ENCODE data around the gene ARMH4. TPM values are rescaled to one million over a fixed set of nuclear protein-coding genes. Genes with fewer than 3 reads are reported as not detected.

The ARMH4 gene
- total RNA-seq, 4 donors from 2014 or later, result 4.6 to 11.8 (median 6.8) TPM

DNA sequence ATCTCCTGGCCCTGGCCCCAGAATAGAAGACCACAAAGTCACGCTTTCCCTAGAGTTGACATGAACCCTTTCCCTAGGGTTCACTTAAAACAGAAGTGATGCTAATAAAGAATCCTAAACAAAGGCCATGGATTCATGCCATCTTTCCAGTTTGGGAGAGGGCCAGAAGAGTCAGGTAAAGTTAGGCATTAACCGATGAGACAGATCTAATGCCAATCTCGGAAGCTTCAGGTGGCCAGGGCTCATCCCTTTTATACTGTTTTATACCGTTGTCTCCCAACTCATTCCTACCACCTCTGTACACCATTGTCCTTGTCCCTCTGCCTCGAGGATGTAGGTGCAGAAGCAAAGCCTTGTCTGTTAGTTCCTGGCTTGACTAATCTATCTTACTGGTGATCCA lies 25.1 kb upstream of the ARMH4 start:
- ATAC-seq, result no peak
- WGBS, 2 donors (ENCODE audit: low coverage in 1 of 2), result 71 to 79% methylated on average over 5 of the region's 5 CpGs

DNA sequence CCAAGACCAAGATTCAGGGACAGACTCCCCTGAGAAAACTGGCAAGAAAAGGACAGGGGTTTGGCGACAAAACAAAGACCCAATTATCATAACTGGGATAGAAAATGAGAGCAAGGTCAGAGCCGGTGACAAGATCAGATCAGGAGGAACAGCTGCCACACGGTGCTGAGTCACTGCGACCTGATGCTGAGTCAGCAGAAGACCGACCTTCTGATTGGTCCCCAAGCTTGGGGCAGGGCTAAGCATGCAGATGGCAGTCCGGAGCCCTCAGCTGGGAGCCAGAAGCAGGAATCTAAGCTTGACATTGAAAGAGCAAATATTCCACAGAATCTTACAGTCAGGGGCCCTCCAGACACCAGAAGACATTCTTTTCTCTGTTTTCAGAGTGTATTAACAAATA lies 19.1 kb upstream of the ARMH4 start:
- no peaks in the 10 kb centered on the region for H3K27me3 ChIP-seq
- no peaks in the 10 kb centered on the region for H3K9me3 ChIP-seq
- peak; percentile 82 for ATAC-seq
- H3K36me3 ChIP-seq, result no peaks in the 10 kb centered on the region
- no peak overlapping the region for H3K27ac ChIP-seq
- 7 to 40% methylated on average over 6 of the region's 6 CpGs for WGBS, 2 donors (ENCODE audit: low coverage in 1 of 2)
- H3K4me3 ChIP-seq, result no peak overlapping the region
- TF ChIP-seq POLR2A (IDR thresholded peaks at IDR 0.05), result no peak
- TF ChIP-seq EP300 (IDR thresholded peaks at IDR 0.05), result no peak
- TF ChIP-seq, protein P1, sequence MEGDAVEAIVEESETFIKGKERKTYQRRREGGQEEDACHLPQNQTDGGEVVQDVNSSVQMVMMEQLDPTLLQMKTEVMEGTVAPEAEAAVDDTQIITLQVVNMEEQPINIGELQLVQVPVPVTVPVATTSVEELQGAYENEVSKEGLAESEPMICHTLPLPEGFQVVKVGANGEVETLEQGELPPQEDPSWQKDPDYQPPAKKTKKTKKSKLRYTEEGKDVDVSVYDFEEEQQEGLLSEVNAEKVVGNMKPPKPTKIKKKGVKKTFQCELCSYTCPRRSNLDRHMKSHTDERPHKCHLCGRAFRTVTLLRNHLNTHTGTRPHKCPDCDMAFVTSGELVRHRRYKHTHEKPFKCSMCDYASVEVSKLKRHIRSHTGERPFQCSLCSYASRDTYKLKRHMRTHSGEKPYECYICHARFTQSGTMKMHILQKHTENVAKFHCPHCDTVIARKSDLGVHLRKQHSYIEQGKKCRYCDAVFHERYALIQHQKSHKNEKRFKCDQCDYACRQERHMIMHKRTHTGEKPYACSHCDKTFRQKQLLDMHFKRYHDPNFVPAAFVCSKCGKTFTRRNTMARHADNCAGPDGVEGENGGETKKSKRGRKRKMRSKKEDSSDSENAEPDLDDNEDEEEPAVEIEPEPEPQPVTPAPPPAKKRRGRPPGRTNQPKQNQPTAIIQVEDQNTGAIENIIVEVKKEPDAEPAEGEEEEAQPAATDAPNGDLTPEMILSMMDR (IDR thresholded peaks at IDR 0.05), result no peak
- no peak for TF ChIP-seq POLR2AphosphoS5 (IDR thresholded peaks at IDR 0.05)
- peaks cover 0 to 7% (median 3%) of the 10 kb centered on the region in 3 donors for H3K4me1 ChIP-seq

More for the DNA sequence above, 25.1 kb upstream of the ARMH4 start:
- H3K36me3 ChIP-seq, result no peaks in the 10 kb centered on the region
- TF ChIP-seq, protein P1 (IDR thresholded peaks at IDR 0.05), result no peak
- TF ChIP-seq POLR2A (IDR thresholded peaks at IDR 0.05) (no peak), POLR2AphosphoS5 (IDR thresholded peaks at IDR 0.05) (no peak), EP300 (IDR thresholded peaks at IDR 0.05) (no peak)
- H3K27me3 ChIP-seq, result no peaks in the 10 kb centered on the region
- H3K9me3 ChIP-seq, result no peaks in the 10 kb centered on the region
- no peaks in the 10 kb centered on the region for H3K4me1 ChIP-seq
- no peak overlapping the region for H3K27ac ChIP-seq
- H3K4me3 ChIP-seq, result no peak overlapping the region

DNA sequence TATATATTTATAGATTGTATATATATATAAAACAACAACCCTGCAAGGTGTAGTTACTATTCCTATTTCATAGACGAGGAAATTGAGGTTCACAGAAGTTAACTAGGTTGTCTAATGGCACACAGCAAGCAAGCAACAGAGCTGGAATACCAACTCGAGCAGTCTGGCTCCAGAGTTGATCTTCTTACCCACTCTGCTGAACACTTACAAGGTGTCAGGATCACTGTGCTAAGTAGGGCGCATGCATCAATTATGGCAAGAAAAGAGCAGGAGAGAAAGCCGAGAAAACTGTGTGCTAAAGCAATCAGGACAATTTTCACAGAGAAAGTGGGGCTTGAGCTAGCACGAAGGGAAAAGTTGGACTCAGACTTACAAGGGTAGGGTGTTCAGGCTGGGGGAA lies 15.9 kb upstream of the ARMH4 start:
- Histone ChIP-seq H3K4me3 (no peak overlapping the region), H3K4me1 (peaks cover 0 to 7% (median 3%) of the 10 kb centered on the region in 3 donors), H3K9me3 (no peaks in the 10 kb centered on the region), H3K27me3 (no peaks in the 10 kb centered on the region), H3K36me3 (no peaks in the 10 kb centered on the region), H3K27ac (no peak overlapping the region)
- no peak for ATAC-seq
- whole genome bisulfite sequencing, 2 donors (ENCODE audit: low coverage in 1 of 2), result 68 to 97% methylated on average over 3 to 5 of the region's 5 CpGs
- no peak for TF ChIP-seq POLR2A (IDR thresholded peaks at IDR 0.05)

DNA sequence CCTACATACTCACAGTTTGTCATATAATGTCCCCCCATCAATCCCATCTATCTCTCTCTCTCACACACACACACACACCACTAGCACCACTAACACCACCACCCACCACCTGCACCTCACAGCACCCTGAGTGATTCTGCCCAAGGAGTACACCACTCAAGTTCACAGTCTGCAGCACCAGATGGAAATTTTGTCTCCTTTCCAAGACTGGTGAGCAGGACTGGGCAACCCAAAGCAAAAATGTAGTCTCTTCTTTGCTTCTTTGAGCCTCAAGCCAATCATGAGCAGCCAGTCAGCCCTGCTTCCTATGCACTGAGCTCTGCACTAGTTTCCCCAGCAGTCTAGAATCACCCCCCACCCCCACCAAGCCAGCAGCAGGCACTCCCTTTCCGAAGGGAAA lies 15.0 kb upstream of the ARMH4 start:
- TF ChIP-seq POLR2A (IDR thresholded peaks at IDR 0.05) (no peak), POLR2AphosphoS5 (IDR thresholded peaks at IDR 0.05) (no peak), EP300 (IDR thresholded peaks at IDR 0.05) (no peak)
- TF ChIP-seq, protein P1 (IDR thresholded peaks at IDR 0.05), result no peak
- Histone ChIP-seq H3K27ac (no peak overlapping the region), H3K4me3 (no peak overlapping the region), H3K27me3 (no peaks in the 10 kb centered on the region), H3K4me1 (peaks cover 0 to 7% (median 3%) of the 10 kb centered on the region in 3 donors), H3K36me3 (no peaks in the 10 kb centered on the region), H3K9me3 (no peaks in the 10 kb centered on the region)
- 0% methylated on average over 1 of the region's 1 CpG; no CpG with 5 or more reads in 1 of the 2 donors for WGBS, 2 donors (ENCODE audit: low coverage in 1 of 2)
- ATAC-seq, result no peak

DNA sequence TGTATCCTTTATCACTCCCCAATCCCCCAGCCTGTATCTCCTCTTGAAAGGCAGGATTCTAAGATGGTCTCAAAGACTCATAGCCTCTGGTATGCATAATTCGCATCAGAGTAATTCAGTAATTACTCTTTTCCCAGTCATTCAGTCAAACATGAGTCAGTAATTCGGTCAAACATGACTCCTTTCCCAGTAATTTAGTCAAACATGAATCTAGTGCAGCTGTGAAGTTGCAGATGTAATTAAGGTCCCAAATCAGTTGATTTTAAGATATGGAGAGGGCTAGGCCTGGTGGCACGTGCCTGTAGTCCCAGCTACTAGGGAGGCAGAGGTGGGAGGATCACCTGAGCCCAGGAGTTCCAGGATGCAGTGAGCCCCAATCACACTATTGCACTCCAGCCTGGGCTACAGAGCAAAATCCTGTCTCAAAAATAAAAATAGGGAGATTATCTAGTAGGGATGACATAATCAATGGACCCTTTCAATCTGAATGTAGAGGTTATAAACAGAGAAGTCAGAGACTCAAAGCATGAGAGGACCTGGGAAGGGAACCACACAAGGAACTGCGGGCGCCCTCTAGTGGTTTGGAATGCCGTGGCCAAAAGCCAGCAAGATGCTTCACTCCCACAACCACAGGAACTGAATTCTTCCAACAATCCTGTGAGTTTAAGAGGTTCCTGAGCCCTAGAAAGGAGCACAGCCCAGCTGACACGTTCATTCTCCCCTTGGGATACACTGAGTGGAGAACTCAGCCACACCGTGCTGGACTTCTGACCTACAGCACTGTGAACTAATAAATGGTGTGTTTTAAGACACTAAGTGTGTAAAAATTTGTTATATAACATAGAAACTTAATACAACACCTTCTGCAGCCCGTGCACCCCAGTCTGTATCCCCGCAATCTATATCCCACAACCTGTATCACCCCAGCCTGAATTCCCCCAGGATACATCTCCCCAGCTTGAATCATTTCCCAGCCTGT lies 14.3 kb upstream of the ARMH4 start:
- Histone ChIP-seq H3K4me3 (no peak overlapping the region), H3K4me1 (peaks cover 0 to 7% (median 3%) of the 10 kb centered on the region in 3 donors), H3K36me3 (no peaks in the 10 kb centered on the region), H3K27ac (no peak overlapping the region), H3K9me3 (no peaks in the 10 kb centered on the region), H3K27me3 (no peaks in the 10 kb centered on the region)
- TF ChIP-seq EP300 (IDR thresholded peaks at IDR 0.05) (no peak), POLR2A (IDR thresholded peaks at IDR 0.05) (no peak), POLR2AphosphoS5 (IDR thresholded peaks at IDR 0.05) (peak; percentile 21)
- TF ChIP-seq, protein P1 (IDR thresholded peaks at IDR 0.05), result peak; percentile 73 to 87 (median 80)
- 26 to 30% methylated on average over 10 of the region's 10 CpGs for WGBS, 2 donors (ENCODE audit: low coverage in 1 of 2)
- peak; percentile 64 for ATAC-seq

All from gastroesophageal sphincter (tissue), 4 donors.